ENCODE data around the gene KRTAP5-5. TPM values are rescaled to one million over a fixed set of nuclear protein-coding genes. Genes with fewer than 3 reads are reported as not detected.
"Not testable (repeated sequence)": the region's sequence is repeated elsewhere in the genome, so short reads cannot be mapped to it uniquely, and the experiment has no call there.

Gene KRTAP5-5
- total RNA-seq, 1 donor from 2014 or later, result 1.5 TPM

- DNase-seq, result not testable (repeated sequence)
Observed at GRCh38 chr11:1607156-1607845, 22.3 kb upstream of the KRTAP5-5 start.

GRCh38 chr11:1607901-1608300 lies 21.7 kb upstream of the KRTAP5-5 start:
- DNase-seq, result not testable (repeated sequence)

GRCh38 chr11:1608363-1608762 lies 21.2 kb upstream of the KRTAP5-5 start, which contains the start of gene KRTAP5-3:
KRTAP5-3 (minus strand) TSS chr11:1608463; CDS start chr11:1608385, 78 bp downstream.
- no peak for DNase-seq

GRCh38 chr11:1618231-1618630 lies 11.3 kb upstream of the KRTAP5-5 start:
- peak; percentile 71 for DNase-seq

DNA sequence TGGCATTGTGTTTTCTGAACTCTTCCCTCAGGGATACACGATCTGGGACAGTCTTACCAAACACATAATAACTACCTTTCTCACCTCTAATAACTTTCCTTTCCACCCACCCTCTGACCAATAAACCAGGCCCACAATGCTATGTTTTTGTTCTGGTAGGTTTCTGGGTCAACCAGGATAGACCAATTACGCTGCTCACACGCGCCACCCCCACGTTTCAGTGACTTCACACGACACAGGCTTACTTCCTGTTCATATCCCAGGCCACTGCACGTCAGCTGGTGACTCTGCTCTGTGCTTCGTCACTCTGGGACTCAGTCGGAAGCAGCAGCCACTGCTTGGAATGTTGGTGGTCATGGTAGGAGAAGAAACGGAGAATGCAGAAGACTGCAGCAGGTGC lies 10.1 kb upstream of the KRTAP5-5 start:
- DNase-seq, result no peak

- no peak for DNase-seq
Observed at GRCh38 chr11:1622086-1622485, 7.5 kb upstream of the KRTAP5-5 start, which contains the start of gene KRTAP5-4. KRTAP5-4 (minus strand) TSS chr11:1622138; CDS start chr11:1622093, 45 bp downstream.

- no peak for DNase-seq
Observed at GRCh38 chr11:1623716-1624115, 5.9 kb upstream of the KRTAP5-5 start.

GRCh38 chr11:1624621-1625020 lies 5.0 kb upstream of the KRTAP5-5 start:
- DNase-seq, result no peak

GRCh38 chr11:1625541-1625940 lies 4.0 kb upstream of the KRTAP5-5 start:
- no peak for DNase-seq

DNA sequence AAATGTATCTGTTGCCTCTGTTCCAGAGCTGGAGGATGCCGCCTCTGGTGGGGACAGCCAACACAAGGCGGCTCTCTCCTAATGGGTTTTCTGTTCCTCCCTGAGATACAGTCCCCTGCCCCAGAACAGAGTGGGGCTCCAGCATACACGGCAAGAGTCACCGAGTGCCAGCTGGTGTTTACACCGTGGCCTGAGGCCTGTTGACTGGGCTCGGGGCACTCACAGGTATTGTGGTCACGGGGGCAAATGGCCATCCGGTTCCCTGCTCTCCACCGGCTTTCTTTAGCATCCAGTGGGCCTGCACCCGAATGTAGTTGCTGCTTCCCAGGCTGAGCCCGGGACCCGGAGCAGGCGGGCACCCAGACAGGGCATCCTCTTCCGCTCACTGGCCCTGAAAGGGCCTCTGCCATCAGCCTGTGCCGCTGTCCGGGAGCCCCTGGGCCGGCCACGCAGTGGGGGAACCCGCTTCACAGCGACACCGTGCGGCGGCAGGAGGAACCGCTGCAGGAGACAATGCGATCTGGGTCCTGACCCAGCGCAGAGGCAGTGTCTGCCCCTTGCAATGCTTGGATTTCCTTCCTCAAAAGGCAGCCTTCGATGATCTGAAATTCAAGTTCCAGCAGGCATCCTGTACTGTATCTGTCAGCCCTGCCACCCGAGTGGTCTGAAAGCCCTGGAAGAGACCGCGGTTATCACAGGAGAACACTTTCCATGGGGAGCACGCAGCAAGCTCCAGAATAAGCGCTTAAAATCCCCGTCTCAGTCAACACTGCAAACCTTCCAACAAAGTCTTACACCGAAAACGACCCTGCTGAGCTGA lies 859 bp upstream of the KRTAP5-5 start:
- DNase-seq, result no peak

GRCh38 chr11:1630271-1630670 lies 696 bp downstream of the KRTAP5-5 start:
- DNase-seq, result no peak

- DNase-seq, result no peak
Observed at GRCh38 chr11:1631066-1631568, 1.5 kb downstream of the KRTAP5-5 start.

GRCh38 chr11:1632053-1632714 lies 2.6 kb downstream of the KRTAP5-5 start:
- DNase-seq, result no peak

DNA sequence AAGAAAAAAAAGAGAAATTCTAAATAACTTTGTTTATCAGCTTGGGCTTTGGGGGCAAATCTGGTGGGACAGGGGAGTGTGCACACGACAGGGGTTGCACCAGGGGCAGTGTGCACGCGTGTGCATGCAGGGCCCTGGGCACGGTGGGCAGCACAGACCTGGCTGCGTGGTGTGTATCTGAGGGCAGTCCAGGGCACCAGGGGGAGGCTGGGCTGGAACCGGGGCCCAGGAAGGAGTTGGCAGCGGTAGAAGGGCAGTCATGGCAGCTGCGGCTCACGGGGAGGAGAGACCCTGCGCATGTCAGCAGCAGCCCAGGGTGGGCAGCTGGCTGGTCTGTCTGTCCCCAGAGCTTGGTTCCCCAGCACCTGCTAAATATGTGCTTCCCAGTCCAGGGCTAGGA lies 4.3 kb downstream of the KRTAP5-5 start:
- DNase-seq, result no peak

DNA sequence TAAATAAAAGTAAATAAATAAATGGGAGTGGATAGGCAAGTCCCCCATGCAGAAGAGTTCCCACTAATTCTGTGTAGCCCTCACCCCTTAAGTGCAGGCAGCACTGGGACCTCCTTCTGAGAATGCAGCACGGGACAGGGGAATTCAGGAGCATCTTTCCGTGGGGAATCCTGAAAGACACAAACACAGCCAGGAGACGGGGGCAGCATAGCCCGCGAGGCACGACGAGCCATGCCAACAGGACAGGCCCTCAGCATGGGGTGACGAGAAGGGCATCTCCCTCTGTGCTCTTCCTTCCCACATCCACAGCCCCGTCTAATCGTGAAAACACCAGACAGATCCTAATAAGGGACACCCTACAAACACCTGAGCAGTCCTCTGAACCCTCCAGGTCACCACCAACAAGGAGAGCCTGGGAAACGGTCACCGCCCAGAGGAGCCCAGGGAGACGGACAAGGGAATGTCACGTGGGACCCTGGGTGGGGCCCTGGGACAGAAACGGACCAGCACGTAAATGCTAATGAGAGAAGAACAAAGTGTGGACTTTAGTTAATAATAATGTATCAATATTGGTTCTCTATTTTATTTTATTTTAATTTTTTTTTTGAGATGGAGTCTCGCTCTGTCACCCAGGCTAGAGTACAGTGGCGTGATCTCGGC lies 6.8 kb downstream of the KRTAP5-5 start:
- no peak for DNase-seq

DNA sequence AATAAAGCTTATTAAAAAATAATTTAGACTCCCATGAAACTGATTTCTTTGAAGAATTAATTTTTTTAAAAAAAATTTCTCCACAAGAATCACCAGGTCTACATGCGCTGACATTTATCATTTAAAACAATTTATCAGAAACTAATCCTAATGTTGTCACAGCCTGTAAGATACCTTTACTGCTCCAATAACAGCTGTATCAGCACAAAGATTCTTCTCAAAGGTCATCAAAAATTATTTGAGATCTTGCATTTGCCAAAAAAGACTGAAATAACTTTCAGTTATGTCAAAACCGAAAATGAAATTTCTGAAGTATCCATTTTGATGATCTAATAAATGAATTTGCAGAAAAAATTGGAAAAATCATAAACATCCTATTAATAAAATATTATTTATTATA lies 8.1 kb downstream of the KRTAP5-5 start:
- DNase-seq, result no peak

DNA sequence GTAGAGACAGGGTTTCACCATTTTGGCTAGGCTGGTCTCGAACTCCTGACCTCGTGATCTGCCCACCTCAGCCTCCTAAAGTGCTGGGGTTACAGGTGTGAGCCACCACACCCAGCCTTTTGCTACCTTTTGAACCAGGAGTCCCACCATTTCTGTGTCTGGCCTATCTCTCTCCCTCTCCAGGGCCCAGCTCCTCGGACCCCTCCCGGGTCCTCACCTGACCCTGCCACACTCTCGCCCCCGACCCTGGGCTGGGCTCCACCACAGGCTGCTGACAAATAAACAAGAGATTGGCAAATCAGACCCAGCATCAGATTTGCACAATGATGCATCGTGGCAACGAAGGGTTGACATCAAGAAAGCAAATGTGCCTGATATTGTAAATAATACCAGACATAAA lies 8.8 kb downstream of the KRTAP5-5 start:
- no peak for DNase-seq

GRCh38 chr11:1639102-1639620 lies 9.6 kb downstream of the KRTAP5-5 start:
- peak; percentile 9 for DNase-seq

DNA sequence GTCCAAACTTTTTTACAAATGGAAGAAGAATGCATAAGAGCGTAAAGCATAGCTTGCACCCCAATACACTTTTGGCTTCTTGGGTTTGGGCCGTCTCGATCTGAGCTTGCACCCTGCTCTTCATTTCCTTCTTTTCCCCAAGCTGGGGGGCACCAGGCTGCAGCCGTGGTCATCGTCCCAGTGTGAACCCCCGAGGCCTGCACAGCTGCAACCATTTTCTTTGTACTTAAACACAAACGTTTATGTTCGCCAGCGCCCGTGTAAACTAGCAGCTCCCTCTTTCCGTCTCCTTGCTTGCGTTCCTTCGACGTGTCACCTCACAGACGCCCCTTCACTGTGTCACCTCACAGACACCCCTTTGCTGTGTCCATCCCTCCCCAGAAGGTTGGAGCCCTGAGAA lies 10.1 kb downstream of the KRTAP5-5 start:
- no peak for DNase-seq

GRCh38 chr11:1640076-1640946 lies 10.7 kb downstream of the KRTAP5-5 start:
- no peak for DNase-seq

DNA sequence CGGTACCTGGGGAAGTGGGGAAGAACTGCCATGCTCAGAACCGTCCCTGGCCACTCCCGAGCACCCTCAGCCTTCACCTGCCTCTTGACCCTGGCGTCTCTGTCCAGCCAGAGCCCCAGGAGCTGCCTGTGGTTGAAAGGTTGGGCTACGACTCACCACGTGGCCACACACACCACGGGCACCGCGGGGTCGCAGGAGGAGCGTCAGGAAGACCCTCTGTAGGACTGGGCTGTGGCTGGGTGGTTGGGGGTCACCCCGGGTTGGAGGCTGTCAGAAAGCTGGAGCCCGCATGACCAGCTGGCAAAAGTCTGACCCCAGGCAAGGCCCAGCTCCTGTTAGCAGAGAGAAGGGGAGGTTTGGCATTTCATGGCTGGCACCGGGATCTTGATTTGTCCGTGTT lies 11.5 kb downstream of the KRTAP5-5 start:
- no peak for DNase-seq
